Astrocyte (in vitro differentiated cells and primary cell): ENCODE measurements around the gene DUSP16. TPM values are rescaled to one million over a fixed set of nuclear protein-coding genes. Genes with fewer than 3 reads are reported as not detected.

Experiments
- DNase-seq: peaks from one replicate; pipeline ENCODE4 v3.0.0-alpha.2; 2010; ENCODE audit warnings: low read depth
- FAIRE-seq: peaks from 2 replicates; lab custom pipeline; 2011; peaks lifted over from hg19 to GRCh38; lab: Jason Lieb, UNC
- H2AFZ ChIP-seq: 2 replicates; pipeline ENCODE4 v1.6.0; 2012; ENCODE audit warnings: low read depth, low read length, inconsistent platforms
- H3K27ac ChIP-seq: 2 replicates; pipeline ENCODE4 v1.5.1; 2011; ENCODE audit warnings: low read depth, low read length, inconsistent platforms
- H3K27me3 ChIP-seq: 2 replicates; pipeline ENCODE4 v1.6.0; 2011; ENCODE audit warnings: low read length, inconsistent platforms; ENCODE audit not compliant: insufficient read depth
- H3K36me3 ChIP-seq: 2 replicates; pipeline ENCODE4 v1.5.1; 2011; ENCODE audit warnings: low read length, inconsistent platforms; ENCODE audit not compliant: insufficient read depth
- H3K4me1 ChIP-seq: 2 replicates; pipeline ENCODE4 v1.5.1; 2011; ENCODE audit warnings: low read length, inconsistent platforms; ENCODE audit not compliant: insufficient read depth
- H3K4me2 ChIP-seq: 2 replicates; pipeline ENCODE4 v1.6.0; 2012; ENCODE audit warnings: low read length, inconsistent platforms
- H3K4me3 ChIP-seq: 2 replicates; pipeline ENCODE4 v1.5.1; 2011; ENCODE audit warnings: low read depth, mild to moderate bottlenecking, low read length, inconsistent platforms; ENCODE audit not compliant: insufficient read depth
- H3K79me2 ChIP-seq: 2 replicates; pipeline ENCODE4 v1.6.0; 2012; ENCODE audit warnings: mild to moderate bottlenecking, low read length, inconsistent platforms; ENCODE audit not compliant: insufficient read depth
- H3K9ac ChIP-seq: 2 replicates; pipeline ENCODE4 v1.6.0; 2012; ENCODE audit warnings: mild to moderate bottlenecking, low read length, inconsistent platforms
- H3K9me3 ChIP-seq: 2 replicates; pipeline ENCODE4 v1.5.1; 2012; ENCODE audit warnings: low read depth, mild to moderate bottlenecking, low read length, inconsistent platforms; ENCODE audit not compliant: insufficient read depth
- H4K20me1 ChIP-seq: 2 replicates; pipeline ENCODE4 v1.6.0; 2012; ENCODE audit warnings: low read length, inconsistent platforms; ENCODE audit not compliant: insufficient read depth
- H3K27ac Mint-ChIP-seq: one replicate; pipeline ENCODE4 v1.8.0; 2021; ENCODE audit warnings: mild to moderate bottlenecking, mixed read lengths; ENCODE audit not compliant: unreplicated experiment
- H3K27me3 Mint-ChIP-seq: one replicate; pipeline ENCODE4 v1.8.0; 2021; ENCODE audit warnings: low read depth, mixed read lengths; ENCODE audit not compliant: unreplicated experiment
- H3K36me3 Mint-ChIP-seq: one replicate; pipeline ENCODE4 v1.8.0; 2021; ENCODE audit warnings: low read depth, mixed read lengths; ENCODE audit not compliant: unreplicated experiment
- H3K4me1 Mint-ChIP-seq: one replicate; pipeline ENCODE4 v1.8.0; 2021; ENCODE audit warnings: low read depth, mixed read lengths; ENCODE audit not compliant: unreplicated experiment
- H3K4me3 Mint-ChIP-seq: one replicate; pipeline ENCODE4 v1.8.0; 2021; ENCODE audit warnings: mild to moderate bottlenecking, moderate library complexity, mixed read lengths; ENCODE audit not compliant: unreplicated experiment
- H3K9me3 Mint-ChIP-seq: one replicate; pipeline ENCODE4 v1.8.0; 2021; ENCODE audit warnings: mild to moderate bottlenecking, mixed read lengths; ENCODE audit not compliant: unreplicated experiment
- EZH2 ChIP-seq: IDR thresholded peaks from 2 replicates; pipeline ENCODE4 v1.6.1; 2012; ENCODE audit warnings: mild to moderate bottlenecking, low read length, inconsistent platforms; ENCODE audit not compliant: insufficient read depth
- total RNA-seq: library from RNA; stranded (reverse); gene quantifications from 2 replicates; pipeline ENCODE4 v1.2.1, GENCODE V29; 2021
- TF ChIP-seq, protein P1 (sequence below): IDR thresholded peaks from 2 replicates; pipeline ENCODE4 v1.5.1; 2011; ENCODE audit warnings: low read depth, mild to moderate bottlenecking, inconsistent platforms, low read length, moderate library complexity; ENCODE audit not compliant: insufficient read depth

DUSP16 gene
- total RNA-seq, 1 donor from 2014 or later = 24.2 TPM

DNA sequence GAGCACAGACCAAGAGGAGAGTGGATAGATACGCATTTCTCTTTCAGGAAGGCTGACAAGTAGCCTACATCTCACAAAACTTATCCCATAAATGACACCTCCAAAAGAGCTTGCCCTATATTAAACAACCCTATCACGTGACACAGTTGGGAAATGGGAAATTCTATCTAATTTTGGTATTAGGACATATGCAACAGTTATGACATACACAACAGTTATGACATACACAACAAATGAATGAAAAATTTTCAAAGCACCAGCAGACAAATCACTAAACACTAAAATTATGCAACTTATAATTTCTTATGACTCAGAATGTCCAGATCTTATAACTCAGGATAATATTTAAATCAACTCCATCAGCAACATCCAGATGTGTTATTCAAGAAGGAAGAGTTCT is 54.1 kb downstream of the DUSP16 start:
- Histone ChIP-seq H3K4me2 (no peak overlapping the region), H3K9ac (no peak overlapping the region), H3K27me3 (no peaks in the 10 kb centered on the region), H3K27ac (no peak overlapping the region), H3K36me3 (no peaks in the 10 kb centered on the region), H2AFZ (no peak overlapping the region), H3K9me3 (no peaks in the 10 kb centered on the region), H3K4me3 (no peak overlapping the region), H3K4me1 (peaks cover 29% of the 10 kb centered on the region), H4K20me1 (peaks cover 43% of the 10 kb centered on the region), H3K79me2 (peaks cover 66% of the 10 kb centered on the region)
- FAIRE-seq (no peak), DNase-seq (no peak)
- H3K4me1 Mint-ChIP-seq = peaks cover 34% of the 10 kb centered on the region
- H3K27ac Mint-ChIP-seq = no peak overlapping the region
- H3K27me3 Mint-ChIP-seq = no peaks in the 10 kb centered on the region
- TF ChIP-seq, protein P1, sequence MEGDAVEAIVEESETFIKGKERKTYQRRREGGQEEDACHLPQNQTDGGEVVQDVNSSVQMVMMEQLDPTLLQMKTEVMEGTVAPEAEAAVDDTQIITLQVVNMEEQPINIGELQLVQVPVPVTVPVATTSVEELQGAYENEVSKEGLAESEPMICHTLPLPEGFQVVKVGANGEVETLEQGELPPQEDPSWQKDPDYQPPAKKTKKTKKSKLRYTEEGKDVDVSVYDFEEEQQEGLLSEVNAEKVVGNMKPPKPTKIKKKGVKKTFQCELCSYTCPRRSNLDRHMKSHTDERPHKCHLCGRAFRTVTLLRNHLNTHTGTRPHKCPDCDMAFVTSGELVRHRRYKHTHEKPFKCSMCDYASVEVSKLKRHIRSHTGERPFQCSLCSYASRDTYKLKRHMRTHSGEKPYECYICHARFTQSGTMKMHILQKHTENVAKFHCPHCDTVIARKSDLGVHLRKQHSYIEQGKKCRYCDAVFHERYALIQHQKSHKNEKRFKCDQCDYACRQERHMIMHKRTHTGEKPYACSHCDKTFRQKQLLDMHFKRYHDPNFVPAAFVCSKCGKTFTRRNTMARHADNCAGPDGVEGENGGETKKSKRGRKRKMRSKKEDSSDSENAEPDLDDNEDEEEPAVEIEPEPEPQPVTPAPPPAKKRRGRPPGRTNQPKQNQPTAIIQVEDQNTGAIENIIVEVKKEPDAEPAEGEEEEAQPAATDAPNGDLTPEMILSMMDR = no peak
- TF ChIP-seq EZH2 = no peak
- H3K4me3 Mint-ChIP-seq = no peak overlapping the region
- H3K36me3 Mint-ChIP-seq = peaks cover 2% of the 10 kb centered on the region
- no peaks in the 10 kb centered on the region for H3K9me3 Mint-ChIP-seq

DNA sequence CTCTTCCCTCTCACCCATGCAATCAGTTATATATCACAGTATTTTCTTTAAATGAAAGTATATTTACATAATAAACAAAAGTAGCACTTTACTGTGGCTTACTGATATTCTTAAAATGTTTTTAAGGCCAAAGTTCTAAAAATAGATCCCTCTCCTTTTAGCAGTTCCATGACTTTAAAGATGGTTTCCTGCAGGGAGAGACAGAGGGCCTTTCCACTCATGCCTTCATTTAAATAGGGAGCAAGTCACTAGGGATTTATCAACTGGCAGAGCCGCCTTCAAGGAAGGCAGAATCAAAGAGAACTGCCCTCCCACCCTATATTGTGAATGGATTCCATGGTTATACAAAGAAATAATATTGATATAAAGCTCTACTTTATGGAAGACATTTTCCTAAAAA is 55.5 kb downstream of the DUSP16 start:
- Histone ChIP-seq H3K36me3 (no peaks in the 10 kb centered on the region), H3K79me2 (peaks cover 67% of the 10 kb centered on the region), H2AFZ (no peak overlapping the region), H4K20me1 (peaks cover 43% of the 10 kb centered on the region), H3K27ac (no peak overlapping the region), H3K4me2 (no peak overlapping the region), H3K4me1 (peaks cover 29% of the 10 kb centered on the region), H3K4me3 (no peak overlapping the region), H3K9me3 (no peaks in the 10 kb centered on the region), H3K9ac (no peak overlapping the region), H3K27me3 (no peaks in the 10 kb centered on the region)
- TF ChIP-seq, protein P1 = no peak
- no peak for TF ChIP-seq EZH2
- H3K9me3 Mint-ChIP-seq = no peaks in the 10 kb centered on the region
- no peaks in the 10 kb centered on the region for H3K27me3 Mint-ChIP-seq
- no peak overlapping the region for H3K4me3 Mint-ChIP-seq
- peaks cover 34% of the 10 kb centered on the region for H3K4me1 Mint-ChIP-seq
- FAIRE-seq (no peak), DNase-seq (no peak)
- no peak overlapping the region for H3K27ac Mint-ChIP-seq
- peaks cover 3% of the 10 kb centered on the region for H3K36me3 Mint-ChIP-seq

DNA sequence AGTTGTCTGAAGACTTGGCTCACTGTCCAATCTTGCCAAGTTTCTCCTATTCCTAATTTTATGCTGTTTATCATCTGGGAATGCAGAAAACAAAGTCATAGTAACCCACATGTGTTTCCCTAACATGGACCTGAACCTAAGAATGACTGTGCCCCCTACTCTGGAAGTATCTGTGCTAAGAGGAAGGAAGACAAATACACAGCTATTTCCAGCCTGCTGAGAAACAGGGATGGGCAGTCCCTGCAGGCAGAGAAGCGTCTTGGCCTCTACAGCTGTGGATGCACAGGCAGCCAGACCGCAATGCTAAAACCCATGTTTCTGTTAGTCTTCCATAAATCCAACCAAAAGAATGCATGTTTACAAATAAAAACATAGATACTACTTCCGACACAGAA is 56.2 kb downstream of the DUSP16 start:
- peaks cover 61% of the 10 kb centered on the region for H3K79me2 ChIP-seq
- Mint-ChIP-seq H3K27me3 (no peaks in the 10 kb centered on the region), H3K4me3 (no peak overlapping the region), H3K27ac (peak overlapping the region; percentile 41), H3K36me3 (peaks cover 3% of the 10 kb centered on the region), H3K9me3 (no peaks in the 10 kb centered on the region), H3K4me1 (peaks cover 34% of the 10 kb centered on the region)
- H3K9me3 ChIP-seq = no peaks in the 10 kb centered on the region
- no peak overlapping the region for H3K4me3 ChIP-seq
- H3K36me3 ChIP-seq = no peaks in the 10 kb centered on the region
- TF ChIP-seq, protein P1 = no peak
- TF ChIP-seq EZH2 = no peak
- FAIRE-seq (no peak), DNase-seq (no peak)
- H3K4me2 ChIP-seq = peak overlapping the region; percentile 58
- H3K9ac ChIP-seq = peak overlapping the region; percentile 34
- no peaks in the 10 kb centered on the region for H3K27me3 ChIP-seq
- peaks cover 26% of the 10 kb centered on the region for H3K4me1 ChIP-seq
- H4K20me1 ChIP-seq = peaks cover 36% of the 10 kb centered on the region
- peak overlapping the region; percentile 17 for H3K27ac ChIP-seq
- H2AFZ ChIP-seq = no peak overlapping the region
